GM21529 (cell line): ENCODE measurements around the gene MST1.

Experiments
- ATAC-seq: cut with Tn5 transposase; IDR thresholded peaks from one replicate; pipeline ENCODE4 v1.9.1; 2021; ENCODE audit not compliant: unreplicated experiment

MST1 gene

DNA sequence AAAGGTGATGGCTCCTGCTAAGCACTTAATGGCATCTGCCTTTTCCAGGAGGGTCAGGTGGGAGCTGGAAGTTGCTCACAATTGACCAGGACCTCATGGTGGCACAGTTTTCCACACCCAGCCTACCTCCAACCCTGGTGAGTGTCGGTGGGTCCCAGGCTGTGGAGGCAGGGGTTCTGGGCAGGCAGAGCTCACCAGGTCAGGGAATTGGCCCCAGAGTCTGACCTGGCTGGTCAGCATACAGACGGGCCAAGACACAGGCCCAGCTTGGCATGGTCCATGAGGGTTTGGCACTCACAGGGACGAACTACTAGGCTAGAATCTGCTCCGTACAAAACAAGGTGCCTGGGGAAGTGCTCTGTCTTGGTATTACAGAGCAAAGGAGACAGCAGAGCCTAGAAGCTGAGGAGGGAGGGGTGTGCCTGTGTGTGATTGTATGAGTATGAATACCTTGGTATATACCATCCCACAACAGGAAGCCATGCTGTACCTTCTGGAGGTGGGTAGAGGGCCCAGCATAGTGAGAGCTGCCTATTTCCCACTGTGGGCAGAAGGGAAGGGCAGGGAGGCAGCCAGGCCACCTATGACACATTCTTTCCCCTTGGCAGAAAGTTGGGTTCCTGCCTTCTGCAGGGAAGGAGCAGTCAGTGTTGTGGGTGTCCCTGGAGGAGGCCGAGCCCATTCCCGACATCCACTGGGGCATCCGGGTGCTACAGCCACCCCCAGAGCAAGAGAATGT lies 8.6 kb downstream of the MST1 start:
- ATAC-seq: no peak

DNA sequence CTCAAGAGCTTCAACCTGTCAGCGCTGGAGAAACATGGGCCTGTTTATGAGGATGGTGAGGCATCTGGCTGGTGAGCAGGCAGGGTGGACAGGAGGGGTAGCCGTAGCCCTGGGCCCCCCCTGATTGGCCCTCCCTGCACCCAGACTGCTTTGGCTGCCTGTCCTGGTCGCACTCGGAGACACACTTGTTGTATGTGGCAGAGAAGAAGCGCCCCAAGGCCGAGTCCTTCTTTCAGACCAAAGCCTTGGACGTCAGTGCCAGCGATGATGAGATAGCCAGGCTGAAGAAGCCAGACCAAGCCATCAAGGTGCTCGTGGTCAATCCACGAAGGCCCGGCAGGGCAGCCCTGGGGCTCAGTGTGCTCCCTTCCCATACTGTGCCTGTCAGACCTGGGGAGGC lies 13.4 kb downstream of the MST1 start:
- ATAC-seq: no peak

DNA sequence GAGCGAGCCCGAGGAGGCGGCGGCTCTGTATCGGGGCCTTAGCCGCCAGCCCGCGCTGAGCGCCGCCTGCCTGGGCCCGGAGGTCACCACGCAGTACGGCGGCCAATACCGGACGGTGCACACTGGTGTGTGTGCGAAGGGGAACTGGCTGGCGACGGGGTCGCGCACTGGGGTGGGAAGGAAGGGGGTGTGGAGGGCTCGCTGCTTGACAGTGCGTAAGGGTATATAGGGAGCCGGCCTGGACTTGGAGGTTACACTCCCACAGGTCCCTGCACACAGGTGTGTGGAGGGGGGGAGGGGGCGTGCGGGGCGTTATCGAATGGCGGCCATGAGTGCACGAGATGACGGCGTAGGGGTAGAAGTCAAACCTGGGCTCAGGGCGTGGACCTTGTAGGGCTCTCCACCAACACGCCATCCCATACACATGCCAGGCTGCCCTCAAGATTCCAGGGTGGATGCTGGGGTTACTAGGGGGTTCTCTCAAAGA lies 14.7 kb downstream of the MST1 start:
- peak; percentile 17 for ATAC-seq

DNA sequence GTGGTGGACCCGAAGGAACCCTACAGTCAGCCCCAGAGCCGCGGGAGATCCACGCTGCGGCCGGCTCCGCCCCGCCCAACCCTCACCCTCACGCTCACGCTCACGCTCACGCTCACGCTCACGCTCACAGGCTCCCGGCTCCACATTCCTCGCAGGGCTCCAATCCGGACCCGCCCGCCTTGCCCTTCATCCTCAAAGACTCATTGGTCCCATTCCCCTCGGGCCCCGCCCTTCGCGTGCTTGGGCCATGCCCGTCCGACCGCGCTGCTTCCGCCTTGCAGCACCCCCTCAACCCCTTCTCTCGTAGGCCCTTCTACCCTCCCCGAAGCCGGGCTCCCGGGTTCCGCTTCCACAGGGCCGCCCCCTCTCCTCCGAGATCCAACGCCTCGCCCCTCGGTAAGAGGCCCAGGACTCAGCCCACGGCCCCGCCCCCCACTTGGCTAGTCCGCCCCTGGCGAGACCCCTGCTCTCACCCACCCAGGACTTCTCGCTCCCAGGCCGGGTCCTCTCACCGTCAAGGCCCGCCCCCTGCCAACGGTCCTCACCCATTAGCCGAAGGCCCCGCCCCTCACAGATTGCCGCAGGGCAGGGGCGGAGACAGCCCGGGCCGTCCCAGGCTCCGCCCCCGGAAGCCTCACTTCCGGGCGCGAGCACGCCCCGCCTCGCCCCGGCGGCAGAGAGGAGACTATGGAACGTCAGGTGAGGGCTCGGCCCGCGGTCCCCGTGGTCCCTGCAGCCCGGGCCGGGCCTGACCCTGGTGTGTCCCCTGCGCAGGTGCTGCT lies 15.4 kb downstream of the MST1 start, which contains the start of gene APEH:
Gene APEH, plus strand, starts transcription at position 637 of the 782 bp plus-strand sequence. Its CDS starts 51 bp downstream, at position 688.
- ATAC-seq: peak; percentile 82

DNA sequence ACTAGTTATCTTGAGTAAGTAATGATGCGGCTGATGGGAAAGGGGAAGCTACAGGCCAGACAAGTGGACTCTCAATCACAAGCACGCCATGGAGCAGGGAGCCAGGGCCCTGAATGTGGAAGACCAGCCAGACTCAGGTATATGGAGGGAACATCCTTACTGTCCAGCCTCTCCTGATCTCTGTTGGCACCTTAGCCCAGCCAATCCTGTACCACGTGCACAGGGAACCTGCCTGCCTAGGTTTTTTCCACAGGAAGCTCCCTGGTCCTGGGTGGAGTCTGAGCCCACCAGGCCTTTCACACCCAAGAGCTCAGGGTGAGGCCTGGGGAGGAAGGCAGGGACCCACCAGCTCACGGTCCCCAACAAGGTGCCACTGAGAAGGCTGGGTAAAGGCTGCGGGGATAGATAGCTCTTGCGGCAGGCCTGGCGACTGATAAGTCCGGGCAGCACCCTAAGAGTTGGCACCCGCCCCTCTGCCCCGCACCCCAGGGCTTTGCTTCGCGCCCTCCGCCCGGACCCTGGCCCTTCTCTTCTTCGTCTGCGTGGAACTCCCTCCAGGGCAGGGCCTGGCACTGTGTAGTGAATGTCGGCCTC lies 16.1 kb downstream of the MST1 start:
- peak; percentile 4 for ATAC-seq

DNA sequence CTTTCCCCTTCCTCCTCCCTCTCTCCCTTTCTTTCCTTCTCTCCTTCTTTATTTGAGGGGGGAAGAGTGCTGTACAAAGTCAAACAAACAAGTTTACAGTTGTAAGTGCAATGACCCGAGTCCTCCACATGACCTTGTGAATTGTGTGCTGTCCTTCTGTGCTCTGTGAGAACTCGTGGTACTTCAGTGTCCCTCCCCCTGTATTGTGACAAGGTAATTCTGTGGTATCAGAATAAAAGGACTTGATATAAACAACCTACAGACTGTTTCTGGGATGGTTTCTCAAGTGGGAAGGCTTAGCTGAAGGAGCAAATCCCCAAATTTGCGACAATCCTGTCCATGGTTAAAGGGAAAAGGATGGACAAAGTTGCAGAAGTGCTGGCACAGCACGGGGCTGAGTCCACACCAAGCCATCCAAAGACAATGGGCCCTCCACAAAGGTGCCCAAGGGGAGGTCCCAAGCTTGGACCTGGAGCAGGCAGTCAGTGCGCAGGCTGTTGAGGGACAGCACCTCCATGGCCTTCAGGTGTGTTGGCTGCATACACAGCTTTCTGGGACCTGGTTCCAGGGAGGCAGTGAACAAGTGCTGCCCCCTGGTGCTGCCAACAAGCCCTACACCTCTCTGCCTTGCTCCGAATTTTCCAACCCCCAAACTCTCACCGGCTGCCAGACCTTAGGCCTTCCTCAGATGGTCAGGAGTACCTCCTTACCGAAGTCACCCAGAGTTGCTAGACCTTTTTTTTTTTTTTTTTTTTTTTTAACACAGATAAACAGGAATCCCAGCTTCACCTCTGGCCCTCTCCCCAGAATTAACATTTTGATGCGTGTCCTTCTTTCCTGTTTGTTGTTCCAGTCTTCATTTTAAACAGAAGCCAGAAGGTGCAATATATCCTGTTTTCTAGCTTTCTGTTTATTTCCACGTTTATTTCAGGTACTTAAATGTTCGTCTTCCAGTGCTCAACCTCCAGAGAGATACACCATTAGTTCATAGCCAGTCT lies 17.7 kb downstream of the MST1 start:
- ATAC-seq: no peak

DNA sequence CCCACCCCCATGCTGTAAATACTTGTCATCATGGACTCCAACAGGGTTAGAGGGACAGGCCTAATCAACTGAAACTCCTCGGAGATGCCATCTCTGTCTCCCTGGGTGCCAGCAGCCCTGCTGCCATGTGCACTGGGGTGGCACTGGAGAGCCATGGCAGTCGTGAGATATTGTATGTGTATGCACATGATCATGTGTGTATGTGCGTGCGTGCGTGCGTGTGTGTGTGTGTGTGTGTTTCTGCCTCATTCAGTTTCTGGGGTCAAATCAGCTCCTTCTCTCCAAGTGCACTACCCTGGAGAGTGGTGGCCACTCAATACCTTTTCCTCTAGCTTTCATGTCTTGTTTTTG lies 18.4 kb downstream of the MST1 start:
- ATAC-seq: no peak

DNA sequence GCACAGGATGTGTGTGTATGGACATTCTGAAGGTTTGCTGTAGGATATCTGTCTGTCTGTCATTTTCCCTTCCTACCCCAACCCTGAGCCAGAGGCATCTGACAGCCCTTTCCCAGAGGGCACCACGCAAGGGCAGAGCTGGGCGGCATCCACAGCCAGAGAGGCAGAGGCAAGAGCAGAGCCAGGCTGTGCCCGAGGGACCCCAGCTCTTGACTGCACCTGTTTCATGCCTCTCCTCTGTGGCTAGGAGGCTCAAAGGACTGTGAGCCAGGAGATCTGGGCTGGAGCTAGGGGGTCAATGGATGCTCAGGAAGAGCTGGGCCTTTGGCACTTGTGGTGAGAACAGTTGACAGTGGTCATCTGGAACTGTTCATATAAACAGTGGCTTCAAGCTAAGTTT lies 19.9 kb downstream of the MST1 start:
- no peak for ATAC-seq

DNA sequence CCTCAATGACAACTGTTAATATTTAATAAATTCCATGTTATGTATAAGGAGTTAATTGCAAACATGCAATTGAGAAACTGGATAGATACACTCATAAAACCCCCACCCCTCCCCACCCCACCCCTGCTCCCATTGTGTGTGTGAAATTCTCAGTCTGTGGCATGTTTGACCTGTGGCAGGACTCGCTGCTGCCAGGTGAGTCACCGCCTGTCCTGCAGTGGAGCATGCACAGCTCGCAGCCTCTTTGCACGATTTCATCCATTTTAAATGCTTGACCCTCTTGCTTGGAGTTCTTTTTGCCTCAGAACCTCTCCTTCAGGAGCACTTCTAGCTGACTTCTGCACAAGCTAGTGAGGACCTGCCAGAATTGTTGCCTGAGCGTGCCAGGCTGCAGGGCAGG lies 20.4 kb downstream of the MST1 start:
- ATAC-seq: no peak

DNA sequence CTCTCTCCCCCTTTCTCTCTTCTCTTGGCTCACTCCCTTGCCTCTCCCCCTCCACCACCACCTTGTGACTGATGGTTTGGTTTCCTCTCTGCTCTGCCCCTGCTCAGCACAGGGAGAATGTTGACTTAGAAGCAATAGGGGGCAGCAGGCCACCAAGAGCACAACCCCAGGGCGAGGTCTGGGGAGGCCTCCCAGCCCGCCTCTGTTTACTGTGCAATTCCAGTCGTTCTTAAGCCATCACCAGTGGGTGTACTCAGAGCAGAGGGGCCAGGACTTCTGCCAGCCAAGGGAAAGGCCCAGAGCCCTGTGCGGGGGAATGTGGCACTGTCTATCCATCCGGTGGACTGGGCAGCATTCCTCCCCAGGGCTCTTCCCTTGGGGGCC lies 20.9 kb downstream of the MST1 start:
- no peak for ATAC-seq

DNA sequence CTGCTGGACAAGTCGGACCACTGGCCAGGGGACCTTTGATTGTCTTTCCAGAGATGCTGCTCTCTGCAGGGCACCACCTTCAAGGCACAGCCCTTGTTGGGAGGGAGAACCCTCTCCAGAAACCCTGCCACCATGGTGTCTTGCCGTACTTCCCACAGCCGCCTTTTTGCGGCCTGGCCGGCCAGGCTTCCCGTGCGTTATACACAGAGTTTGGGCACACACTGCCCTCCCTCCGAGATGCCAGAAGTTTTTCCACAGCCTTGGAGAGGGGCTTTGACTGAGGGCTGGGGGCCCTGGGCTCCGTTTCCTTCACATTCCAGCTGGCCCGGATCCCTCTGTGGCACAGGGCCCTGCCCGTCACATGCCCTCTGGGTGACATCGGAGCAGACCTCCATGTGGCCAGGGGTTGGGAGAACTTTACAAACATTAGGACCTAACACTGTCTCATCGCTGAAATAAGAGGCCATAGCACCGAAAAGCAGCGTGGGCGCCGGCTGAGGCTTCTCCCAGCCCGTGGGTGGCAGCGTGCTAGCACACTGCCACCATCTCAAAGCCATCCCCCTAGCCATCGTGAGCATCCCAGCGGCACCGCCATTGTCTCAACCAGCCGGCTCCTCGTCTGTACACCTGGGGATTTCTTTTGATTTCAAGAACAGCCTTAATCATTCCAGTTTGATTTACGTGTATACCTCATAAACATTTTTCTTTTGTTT lies 21.4 kb downstream of the MST1 start:
- ATAC-seq: no peak

DNA sequence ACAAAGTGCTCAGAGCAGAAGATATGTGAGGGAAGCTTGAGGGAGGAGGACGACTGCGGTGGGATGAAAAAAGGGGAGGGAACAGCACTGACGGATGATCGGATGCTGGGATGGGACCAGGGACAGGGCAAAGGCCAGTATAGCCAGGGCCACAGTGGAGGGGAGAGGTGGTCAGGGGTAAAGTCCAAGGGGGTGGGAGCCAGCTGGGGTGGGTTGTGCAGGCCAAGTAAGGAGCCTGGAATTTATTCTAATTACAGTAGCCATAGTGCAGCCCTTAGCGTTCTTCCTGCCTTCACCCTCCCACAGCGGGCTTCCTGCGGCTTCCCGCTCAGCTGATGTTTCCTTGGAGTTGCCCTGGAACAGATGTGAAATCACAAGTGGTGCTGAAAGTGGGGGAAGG lies 22.7 kb downstream of the MST1 start:
- no peak for ATAC-seq

DNA sequence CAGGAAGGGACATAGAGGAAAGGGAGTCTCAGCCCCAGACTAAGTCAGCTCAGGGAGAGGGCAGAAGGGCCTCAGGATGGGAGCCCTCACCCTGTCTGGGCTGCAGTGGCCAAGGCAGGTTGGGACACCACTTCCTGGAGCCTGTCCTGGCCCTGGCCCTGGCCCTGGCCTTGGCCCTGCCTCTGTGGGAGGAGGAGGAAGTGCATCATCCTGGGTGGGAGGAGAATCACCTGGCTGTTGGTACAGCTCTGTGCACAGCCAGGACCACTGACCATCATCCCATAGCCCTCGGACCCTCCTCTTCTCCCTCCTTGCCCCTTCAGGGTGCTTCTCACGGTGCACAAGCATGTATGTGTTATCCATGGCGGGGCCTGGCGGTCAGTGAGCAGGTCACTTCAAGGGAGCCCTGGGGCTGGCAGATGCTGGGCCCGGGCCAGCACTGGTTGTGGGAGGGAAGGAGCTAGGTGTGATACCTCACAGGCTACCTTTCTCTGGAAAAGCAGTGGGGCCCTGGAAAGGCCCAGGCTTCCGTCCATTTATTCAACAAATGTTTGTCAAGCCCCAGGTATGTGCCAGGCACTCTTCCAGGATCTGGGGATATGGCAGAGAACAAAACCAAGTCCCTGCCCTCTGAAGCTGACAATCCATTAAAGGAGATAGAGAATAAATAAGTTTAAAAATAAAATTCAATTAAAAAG lies 23.3 kb downstream of the MST1 start:
- ATAC-seq: no peak

DNA sequence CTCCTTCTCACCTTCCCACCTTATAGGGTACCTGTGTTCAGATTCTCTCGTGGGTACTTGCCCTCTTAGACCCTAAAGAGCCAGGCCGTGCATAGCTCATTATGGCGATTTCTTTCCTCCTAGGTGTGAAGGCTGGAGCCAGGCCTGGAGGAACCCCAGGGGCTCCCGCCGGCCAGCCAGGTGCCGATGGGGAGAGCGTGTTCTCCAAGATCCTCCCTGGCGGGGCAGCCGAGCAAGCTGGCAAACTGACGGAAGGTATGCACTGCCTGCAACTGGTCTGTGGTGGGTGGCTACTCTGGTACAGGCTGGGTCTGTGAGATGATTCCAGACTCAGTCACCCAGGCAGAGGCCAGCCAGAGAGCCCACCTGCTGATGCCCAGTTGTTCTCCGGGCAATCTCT lies 25.0 kb downstream of the MST1 start:
- no peak for ATAC-seq

DNA sequence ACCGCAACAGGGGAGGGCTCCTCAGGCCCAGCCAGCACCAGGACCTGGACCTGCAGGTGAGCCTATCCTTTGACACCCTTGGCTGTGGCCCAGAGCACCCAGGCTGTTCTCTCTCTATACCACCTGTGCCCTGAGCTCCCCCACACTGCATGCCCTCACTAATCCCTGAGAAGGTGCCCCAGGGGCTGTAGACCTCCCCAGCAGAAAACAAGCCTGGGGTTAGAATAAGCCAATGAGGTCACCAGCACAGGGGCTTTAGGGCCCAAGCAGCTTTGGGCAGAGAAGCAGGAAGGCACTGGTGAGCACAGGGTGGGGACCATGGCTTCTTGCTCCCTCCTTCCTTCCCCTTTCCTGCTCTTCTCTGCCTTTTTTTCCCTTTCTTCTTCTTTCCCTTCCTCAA lies 25.4 kb downstream of the MST1 start:
- no peak for ATAC-seq

DNA sequence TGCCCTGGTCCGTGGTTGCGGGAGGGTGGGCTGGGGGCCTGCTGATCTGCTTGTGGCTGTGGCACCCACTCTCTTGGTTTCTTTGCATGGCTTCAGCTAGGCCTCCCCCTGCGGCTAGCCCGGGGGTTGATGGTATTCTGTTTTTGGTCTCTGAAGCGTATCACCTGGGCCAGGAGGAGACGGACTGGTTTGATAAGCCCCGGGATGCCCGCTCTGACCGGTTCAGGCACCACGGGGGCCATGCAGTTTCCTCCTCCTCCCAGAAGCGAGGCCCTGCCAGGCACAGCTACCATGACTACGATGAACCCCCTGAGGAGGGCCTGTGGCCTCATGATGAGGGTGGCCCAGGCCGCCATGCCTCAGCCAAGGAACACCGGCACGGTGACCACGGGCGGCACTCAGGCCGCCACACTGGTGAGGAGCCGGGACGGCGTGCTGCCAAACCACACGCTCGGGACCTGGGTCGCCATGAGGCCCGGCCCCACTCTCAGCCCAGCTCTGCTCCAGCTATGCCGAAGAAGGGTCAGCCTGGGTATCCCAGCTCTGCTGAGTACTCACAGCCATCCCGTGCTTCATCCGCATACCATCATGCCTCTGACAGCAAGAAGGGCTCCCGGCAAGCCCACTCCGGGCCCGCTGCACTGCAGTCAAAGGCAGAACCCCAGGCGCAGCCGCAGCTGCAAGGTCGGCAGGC lies 26.4 kb downstream of the MST1 start:
- no peak for ATAC-seq

DNA sequence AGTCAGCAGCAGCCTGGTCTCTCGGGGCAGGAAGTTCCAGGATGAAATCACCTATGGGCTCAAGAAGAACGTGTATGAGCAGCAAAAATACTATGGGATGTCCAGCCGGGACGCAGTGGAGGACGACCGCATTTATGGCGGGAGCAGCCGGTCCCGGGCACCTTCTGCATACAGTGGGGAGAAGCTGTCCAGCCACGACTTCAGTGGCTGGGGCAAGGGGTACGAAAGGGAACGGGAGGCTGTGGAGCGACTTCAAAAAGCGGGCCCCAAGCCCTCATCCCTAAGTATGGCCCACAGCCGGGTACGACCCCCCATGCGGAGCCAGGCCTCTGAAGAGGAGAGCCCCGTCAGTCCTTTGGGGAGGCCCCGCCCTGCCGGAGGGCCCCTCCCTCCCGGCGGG lies 27.3 kb downstream of the MST1 start:
- ATAC-seq: no peak

DNA sequence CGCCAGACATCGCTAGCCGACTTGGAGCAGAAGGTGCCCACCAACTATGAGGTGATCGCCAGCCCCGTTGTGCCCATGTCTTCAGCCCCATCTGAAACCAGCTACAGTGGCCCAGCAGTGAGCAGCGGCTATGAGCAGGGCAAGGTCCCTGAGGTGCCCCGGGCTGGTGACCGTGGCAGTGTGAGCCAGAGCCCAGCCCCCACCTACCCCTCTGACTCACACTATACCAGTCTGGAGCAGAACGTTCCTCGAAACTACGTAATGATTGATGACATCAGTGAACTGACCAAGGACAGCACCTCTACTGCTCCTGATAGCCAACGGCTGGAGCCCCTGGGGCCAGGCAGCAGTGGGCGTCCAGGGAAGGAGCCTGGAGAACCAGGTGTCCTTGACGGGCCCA lies 28.0 kb downstream of the MST1 start:
- ATAC-seq: no peak

DNA sequence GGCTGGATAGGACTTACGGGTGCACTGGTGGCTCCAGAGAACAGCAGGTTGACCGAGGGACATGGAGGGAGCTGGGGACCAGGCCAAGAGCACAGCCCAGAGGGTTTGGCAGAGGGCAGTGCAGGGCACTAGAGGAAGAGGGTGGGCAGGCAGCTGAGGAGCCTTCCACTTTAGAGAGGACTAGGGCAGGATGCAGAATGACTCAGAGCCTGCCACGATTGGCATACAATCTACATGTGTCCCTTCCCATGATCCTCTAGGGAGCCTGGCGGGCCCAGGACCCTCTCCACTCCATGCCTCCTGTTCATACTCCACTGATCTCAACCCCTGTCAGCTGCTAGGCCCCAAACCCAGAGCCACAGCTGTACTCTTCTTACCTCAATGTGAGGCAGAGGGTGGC lies 29.5 kb downstream of the MST1 start:
- ATAC-seq: no peak
